Measurements from ENCODE around the gene JMJD1C.

DNA sequence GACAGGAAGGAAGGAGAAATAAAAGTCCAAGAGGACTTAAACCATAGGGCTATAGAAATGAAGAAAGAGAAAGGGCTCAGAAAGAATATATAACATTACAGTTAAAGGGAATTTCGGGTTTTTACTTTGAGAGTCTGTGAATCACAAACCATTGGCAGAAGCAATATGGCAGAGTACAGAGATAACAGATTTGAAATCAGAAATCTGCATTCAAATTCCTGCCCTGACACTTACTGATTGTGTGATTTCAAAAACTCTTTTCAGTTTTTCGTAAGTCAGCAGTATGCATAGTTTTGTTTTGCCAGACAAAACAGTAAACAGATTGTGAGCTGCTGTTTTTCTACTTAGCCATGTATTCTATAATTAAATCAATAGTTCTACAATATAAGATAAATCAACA, 8.2 kb downstream of the JMJD1C start:
- TF ChIP-seq POLR2A (IDR thresholded peaks at IDR 0.05; ENCODE audit: low read length) (no peak), CTCF (IDR thresholded peaks at IDR 0.05) (no peak), ZFP36 (IDR thresholded peaks at IDR 0.05; ENCODE audit: borderline replicate concordance, partially characterized antibody) (no peak), MAFK (IDR thresholded peaks at IDR 0.05; ENCODE audit: partially characterized antibody) (no peak), RCOR1 (IDR thresholded peaks at IDR 0.05; ENCODE audit: low read depth, low read length) (no peak), POLR2AphosphoS2 (conservative IDR thresholded peaks at IDR 0.05; ENCODE audit: low read length) (no peak), RAD21 (conservative IDR thresholded peaks at IDR 0.05 in 1 of 2, IDR thresholded peaks at IDR 0.05 in 1 of 2) (no peak), FOSL2 (IDR thresholded peaks at IDR 0.05) (no peak), FOSL2 (CRISPR knock-in tag; IDR thresholded peaks at IDR 0.05) (no peak), MYC (IDR thresholded peaks at IDR 0.05; ENCODE audit: borderline replicate concordance, low read length) (no peak)
- TF ChIP-seq, protein P1, sequence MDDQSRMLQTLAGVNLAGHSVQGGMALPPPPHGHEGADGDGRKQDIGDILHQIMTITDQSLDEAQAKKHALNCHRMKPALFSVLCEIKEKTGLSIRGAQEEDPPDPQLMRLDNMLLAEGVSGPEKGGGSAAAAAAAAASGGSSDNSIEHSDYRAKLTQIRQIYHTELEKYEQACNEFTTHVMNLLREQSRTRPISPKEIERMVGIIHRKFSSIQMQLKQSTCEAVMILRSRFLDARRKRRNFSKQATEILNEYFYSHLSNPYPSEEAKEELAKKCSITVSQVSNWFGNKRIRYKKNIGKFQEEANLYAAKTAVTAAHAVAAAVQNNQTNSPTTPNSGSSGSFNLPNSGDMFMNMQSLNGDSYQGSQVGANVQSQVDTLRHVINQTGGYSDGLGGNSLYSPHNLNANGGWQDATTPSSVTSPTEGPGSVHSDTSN (IDR thresholded peaks at IDR 0.05), result no peak
- TF ChIP-seq, protein P2, sequence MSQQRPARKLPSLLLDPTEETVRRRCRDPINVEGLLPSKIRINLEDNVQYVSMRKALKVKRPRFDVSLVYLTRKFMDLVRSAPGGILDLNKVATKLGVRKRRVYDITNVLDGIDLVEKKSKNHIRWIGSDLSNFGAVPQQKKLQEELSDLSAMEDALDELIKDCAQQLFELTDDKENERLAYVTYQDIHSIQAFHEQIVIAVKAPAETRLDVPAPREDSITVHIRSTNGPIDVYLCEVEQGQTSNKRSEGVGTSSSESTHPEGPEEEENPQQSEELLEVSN (IDR thresholded peaks at IDR 0.05; ENCODE audit: borderline replicate concordance, low read depth), result no peak
- TF ChIP-seq, protein P3, sequence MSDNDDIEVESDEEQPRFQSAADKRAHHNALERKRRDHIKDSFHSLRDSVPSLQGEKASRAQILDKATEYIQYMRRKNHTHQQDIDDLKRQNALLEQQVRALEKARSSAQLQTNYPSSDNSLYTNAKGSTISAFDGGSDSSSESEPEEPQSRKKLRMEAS (IDR thresholded peaks at IDR 0.05), result no peak
- TF ChIP-seq, protein P4, sequence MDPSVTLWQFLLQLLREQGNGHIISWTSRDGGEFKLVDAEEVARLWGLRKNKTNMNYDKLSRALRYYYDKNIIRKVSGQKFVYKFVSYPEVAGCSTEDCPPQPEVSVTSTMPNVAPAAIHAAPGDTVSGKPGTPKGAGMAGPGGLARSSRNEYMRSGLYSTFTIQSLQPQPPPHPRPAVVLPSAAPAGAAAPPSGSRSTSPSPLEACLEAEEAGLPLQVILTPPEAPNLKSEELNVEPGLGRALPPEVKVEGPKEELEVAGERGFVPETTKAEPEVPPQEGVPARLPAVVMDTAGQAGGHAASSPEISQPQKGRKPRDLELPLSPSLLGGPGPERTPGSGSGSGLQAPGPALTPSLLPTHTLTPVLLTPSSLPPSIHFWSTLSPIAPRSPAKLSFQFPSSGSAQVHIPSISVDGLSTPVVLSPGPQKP (IDR thresholded peaks at IDR 0.05; ENCODE audit: low read depth, low read length), result no peak
- TF ChIP-seq, protein P5, sequence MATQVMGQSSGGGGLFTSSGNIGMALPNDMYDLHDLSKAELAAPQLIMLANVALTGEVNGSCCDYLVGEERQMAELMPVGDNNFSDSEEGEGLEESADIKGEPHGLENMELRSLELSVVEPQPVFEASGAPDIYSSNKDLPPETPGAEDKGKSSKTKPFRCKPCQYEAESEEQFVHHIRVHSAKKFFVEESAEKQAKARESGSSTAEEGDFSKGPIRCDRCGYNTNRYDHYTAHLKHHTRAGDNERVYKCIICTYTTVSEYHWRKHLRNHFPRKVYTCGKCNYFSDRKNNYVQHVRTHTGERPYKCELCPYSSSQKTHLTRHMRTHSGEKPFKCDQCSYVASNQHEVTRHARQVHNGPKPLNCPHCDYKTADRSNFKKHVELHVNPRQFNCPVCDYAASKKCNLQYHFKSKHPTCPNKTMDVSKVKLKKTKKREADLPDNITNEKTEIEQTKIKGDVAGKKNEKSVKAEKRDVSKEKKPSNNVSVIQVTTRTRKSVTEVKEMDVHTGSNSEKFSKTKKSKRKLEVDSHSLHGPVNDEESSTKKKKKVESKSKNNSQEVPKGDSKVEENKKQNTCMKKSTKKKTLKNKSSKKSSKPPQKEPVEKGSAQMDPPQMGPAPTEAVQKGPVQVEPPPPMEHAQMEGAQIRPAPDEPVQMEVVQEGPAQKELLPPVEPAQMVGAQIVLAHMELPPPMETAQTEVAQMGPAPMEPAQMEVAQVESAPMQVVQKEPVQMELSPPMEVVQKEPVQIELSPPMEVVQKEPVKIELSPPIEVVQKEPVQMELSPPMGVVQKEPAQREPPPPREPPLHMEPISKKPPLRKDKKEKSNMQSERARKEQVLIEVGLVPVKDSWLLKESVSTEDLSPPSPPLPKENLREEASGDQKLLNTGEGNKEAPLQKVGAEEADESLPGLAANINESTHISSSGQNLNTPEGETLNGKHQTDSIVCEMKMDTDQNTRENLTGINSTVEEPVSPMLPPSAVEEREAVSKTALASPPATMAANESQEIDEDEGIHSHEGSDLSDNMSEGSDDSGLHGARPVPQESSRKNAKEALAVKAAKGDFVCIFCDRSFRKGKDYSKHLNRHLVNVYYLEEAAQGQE (IDR thresholded peaks at IDR 0.05), result no peak
